HG03045 (cell line): ENCODE results near the gene CABP4.

ENCODE experiments used
- ATAC-seq: cut with Tn5 transposase; IDR thresholded peaks from one replicate; pipeline ENCODE4 v1.9.1; 2021; ENCODE audit warnings: mild to moderate bottlenecking, moderate library complexity; ENCODE audit not compliant: unreplicated experiment

Gene CABP4

GRCh38 chr11:67494371-67495233 is 39.4 kb downstream of the CABP4 start:
- ATAC-seq: no peak

GRCh38 chr11:67495234-67496005 is 40.3 kb downstream of the CABP4 start:
- ATAC-seq: no peak

DNA sequence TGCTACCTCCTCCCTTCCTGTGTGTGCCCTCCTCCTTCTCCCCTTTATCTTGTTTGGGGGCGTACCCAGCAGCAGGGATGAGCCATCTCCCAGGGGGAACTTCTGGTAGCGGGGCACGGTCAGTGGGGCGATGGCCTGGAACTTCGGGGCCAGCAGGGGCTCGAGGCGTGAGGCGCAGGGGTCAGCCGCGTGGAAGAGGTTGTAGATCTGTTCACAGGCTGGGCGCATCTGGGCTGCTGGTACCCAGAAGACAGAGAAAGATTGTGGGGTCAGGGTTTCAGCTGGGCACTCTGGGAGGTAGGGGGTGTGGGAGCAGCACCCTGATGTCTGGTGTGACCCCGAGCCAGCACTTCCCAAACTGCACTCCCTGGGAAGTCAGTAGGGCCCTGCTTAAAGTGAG is 41.0 kb downstream of the CABP4 start:
- no peak for ATAC-seq

DNA sequence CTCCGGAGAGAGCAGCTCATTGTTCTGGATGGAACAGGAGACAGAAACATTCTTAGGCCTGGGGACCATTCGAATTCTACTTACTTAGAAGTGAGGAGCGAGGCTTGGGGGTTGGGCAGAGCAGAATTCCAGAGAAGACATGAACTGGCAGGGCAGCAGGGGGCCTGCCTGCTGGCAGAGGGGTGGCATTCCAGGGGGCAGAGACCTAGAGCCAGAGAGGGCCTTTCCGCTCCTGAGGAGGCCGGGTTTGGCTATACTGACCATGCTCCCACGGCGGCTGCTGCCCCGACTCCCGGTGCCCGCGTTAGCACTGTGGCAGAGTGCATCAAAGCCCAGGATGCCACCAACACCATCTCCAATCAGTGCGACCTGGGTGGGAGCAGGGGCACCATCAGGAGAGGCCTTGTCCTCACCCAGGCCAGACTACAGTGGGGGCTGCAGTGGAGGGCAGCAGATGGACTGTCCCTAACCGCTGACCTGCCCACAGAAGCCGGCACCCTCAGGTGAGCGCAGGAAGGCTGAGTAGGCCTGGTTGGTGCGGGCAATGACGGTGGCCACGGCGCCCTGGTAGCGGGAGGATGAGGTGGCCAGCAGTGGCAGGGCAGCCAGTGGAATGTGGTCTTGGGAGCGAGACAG is 42.6 kb downstream of the CABP4 start:
- ATAC-seq: no peak

- no peak for ATAC-seq
These were observed 43.4 kb downstream of the CABP4 start for GRCh38 chr11:67498544-67498972.

DNA sequence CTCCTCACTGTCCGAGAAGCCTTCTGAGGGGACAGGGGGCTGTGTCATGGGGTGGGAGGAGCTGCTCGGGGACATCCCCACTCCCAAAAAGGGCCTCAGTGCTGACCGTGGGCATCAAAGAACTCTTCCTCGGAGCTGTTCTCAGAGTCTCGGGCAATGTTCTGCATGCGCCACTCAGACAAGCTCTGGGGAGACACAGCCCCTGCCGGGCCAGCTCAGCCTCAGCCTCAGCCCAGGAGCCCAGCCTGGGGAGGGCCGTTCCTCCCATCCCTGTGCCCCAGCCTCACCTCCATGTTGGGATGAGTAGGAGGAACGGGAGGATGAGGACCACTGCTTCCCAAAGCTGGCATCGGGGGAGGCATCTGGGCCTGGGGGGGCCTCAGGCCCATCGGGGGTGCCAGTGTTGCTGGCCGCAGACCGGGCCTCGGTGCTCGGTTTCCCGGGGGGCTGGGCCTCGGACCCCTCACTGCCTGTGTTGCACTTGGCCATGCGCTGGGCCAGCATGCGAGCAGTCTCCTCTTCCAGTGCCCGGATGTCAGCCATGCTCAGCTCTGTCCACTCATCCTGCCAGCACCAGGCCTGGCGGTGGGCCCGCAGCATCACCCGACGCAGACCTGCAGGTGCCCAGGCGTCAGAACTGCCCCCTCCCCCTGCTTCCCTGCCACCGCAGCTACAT is 44.8 kb downstream of the CABP4 start:
- no peak for ATAC-seq

- ATAC-seq: no peak
These were observed 45.3 kb downstream of the CABP4 start for GRCh38 chr11:67500484-67500821.

DNA sequence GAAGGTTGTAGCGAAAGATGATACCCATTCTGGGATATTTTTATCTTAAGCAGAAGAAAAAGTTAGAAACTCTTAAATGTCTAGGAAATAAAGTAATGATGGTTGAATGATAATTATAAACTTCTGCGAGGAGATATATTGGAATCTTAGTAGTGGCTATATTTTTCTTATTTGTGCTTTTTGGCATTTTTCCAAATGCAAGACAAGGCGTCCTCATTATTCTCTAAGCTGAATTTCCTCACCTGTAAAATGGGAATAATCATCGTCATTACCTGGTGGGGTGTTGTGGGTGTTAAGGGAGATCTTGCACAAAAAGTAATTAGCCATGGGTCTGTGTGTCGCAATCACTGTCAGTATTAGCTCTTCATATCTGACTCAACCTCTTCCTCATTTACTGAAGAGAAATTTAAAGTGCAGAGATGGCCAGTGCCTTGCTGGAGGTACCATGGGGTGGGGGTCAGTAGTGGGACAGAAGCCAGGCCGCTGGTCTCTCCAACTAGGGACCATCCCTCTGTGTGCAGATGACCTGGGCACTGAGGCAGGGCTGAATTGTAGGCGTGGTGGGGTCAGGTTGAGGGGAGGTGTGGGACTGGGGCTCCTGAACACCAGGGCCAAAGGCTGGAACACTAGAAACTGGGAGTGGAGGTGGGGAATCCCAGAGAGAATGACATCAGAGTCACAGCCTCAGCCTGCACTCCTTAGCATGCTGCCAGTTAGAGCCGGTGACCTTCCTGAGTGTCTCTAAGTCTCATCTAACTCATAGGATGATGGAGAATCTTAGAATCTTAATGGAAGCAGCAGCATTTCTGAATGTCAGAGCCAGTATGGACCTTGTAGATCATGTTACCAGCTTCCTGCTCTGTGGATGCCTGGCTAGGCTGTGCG is 45.9 kb downstream of the CABP4 start:
- no peak for ATAC-seq

GRCh38 chr11:67501854-67502253 is 46.7 kb downstream of the CABP4 start:
- ATAC-seq: no peak

DNA sequence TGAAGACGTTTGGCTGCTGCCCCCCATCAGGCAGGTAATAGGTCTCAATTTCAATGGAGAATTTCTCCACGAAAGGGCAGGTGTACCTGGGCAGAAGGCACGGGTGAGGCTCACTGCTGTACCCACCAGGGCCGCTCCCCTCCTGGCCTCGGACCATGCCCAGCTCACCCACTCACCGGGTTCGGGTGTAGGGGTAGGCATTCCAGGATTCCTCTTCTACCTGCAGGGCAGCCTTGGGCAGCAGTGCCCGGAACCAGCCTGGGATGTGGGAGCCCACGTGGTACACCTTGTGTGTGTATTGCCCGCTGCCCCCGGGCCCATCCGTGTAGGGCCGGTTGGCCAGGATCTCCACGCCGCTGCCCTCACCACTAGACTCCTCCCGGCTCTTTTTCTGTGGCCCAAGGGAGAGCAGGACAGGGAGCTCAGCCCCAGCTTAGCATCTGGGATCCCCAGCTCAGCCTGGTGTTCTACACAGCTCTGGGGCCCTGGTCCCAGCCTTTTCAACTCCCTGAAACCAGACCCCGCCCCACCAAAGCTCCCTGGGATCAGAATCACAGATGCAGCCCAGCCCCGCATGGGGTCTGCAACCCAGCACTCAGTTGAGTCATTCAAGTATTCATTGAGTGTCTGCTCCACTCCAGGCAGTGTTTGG is 47.3 kb downstream of the CABP4 start:
- no peak for ATAC-seq

GRCh38 chr11:67503119-67504004 is 48.2 kb downstream of the CABP4 start:
- ATAC-seq: no peak

DNA sequence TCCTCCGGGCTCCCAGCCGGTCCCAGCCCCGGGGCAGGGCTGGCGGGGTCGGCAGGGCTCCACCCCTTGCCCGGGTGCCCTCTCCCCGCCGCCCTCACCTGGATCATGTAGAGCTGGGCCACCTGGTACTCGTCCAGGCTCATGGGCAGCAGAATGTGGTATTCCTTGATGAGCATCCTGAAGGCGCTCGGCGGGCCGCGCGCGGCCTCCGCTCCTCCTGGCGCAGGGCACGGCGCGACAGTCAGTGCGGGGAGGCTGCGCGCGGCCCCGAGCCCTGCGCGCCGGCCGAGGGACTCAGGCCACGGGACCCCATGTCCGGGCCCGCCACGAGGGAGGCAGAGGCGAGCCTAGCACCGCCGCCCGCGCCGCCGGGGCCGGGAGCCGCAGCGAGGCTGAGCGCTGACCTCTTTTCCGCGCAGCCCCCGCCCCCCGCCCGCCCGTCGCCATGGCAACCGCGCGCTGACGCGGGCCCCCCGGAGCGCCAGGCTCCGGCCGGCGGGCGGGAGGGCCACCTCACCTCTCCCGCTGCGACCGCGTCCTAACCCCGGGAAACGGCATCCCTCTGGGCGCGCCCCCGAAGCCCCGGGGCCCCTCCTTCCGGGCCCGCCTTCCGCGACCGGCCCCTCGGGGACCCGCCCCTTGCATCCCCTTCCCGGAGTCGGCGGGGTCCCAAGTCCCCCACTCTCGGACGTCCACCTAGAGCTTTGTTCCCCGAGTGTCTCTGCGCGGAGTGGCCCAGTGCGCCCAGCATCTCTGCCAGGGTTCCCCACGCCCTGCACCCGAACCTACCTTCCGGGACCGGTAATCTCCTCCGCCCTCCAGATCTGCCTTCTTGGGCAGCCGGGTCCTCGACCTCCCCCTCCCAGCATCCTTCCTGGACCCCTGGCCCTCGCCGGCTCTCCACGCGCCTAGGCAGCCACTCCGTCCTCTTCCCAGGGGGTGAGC is 49.1 kb downstream of the CABP4 start:
- no peak for ATAC-seq

- peak; percentile 18 for ATAC-seq
These were observed 49.9 kb downstream of the CABP4 start, which contains the start of gene PITPNM1 for GRCh38 chr11:67504950-67505581. TSS of gene PITPNM1 (minus strand) at chr11:67505363. CDS start at chr11:67504180, 1,183 bp downstream.

DNA sequence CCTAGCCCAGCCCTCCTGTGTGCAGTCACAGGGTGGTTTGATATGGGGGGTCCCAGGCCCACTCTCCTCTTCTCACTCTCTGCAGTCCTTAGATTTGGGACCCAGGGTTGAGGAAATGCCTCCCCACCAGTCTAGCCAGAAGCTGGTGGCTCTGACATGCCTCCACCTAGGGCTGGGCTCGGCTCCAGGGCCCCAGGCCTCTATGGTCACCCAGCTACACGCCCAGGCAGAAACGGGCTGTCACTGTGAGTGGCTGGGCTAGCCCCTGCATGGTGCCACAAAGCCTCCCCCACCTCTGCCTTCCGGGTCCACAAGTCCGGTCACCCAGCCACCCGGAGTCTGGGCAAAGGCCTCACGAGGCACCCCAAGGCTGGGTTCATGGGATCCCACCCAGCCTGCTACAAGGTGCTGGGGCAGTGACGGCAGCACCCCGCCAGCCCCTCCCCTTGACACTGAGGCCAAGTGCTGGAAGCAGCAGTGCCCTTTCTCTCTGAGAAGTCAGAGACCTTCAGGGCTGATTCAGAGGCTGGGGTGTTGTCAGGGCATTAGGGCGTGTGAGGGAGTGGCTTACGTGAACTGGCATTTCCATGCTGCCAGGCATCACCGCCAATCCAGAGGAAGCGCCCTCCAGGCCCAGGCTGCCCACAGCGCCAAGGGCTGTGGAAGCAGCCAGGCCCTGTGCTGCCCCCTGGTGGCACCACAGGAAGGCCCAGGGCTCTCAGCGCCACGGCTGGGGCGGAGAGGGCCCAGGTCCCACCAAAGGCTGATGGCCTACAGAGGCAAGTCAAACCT is 50.6 kb downstream of the CABP4 start:
- no peak for ATAC-seq

GRCh38 chr11:67506426-67507051 is 51.4 kb downstream of the CABP4 start:
- ATAC-seq: no peak
